Measurements from ENCODE around the gene CTAGE9.
"Not testable (repeated sequence)": the region's sequence is repeated elsewhere in the genome, so short reads cannot be mapped to it uniquely, and the experiment has no call there.

CTAGE9 gene, protein sequence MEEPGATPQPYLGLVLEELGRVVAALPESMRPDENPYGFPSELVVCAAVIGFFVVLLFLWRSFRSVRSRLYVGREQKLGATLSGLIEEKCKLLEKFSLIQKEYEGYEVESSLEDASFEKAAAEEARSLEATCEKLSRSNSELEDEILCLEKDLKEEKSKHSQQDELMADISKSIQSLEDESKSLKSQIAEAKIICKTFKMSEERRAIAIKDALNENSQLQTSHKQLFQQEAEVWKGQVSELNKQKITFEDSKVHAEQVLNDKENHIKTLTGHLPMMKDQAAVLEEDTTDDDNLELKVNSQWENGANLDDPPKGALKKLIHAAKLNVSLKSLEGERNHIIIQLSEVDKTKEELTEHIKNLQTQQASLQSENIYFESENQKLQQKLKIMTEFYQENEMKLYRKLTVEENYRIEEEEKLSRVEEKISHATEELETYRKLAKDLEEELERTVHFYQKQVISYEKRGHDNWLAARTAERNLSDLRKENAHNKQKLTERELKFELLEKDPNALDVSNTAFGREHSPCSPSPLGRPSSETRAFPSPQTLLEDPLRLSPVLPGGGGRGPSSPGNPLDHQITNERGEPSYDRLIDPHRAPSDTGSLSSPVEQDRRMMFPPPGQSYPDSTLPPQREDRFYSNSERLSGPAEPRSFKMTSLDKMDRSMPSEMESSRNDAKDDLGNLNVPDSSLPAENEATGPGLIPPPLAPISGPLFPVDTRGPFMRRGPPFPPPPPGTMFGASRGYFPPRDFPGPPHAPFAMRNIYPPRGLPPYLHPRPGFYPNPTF

DNA sequence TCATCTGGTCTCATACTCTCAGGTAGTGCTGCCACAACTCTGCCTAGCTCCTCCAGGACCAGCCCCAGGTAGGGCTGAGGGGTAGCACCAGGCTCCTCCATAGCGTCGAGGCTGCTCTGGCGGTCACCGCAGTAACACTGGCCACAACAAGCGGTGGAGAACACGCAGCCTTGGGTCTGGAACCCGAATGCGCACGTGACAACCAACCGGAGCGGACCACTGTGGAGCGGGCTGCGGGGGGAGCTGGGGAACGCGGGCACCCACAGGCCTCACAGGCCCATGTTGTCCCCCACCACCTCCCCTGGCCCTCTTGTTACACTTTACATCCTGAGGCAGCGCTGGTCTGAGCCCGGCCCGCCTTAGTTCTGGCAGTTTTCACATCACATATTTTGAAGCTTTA, at the start of gene CTAGE9:
CTAGE9 (minus strand) TSS at position 101 of the 400 bp plus-strand sequence; CDS start at position 101, 0 bp downstream.
- DNase-seq = not testable (repeated sequence)

DNA sequence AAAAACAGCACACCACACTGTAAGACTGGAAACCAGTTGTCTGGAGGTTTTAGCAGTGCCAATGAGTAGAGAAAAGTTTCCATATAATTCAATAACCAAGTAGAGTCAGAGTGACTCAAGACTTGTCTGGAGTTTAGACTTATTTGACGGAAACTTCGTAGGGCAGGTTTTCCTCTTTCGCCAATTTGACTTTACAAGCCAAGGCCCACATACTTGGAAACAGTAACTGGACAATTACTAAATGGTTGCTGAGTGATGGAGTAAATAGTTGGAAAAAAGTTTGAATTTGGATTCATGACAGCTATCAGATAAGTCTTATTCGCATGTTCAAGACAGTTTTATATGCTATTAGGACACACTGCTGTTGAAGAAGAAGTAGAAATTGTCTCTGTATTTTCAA, 48.1 kb upstream of the CTAGE9 start:
- no peak for DNase-seq

DNA sequence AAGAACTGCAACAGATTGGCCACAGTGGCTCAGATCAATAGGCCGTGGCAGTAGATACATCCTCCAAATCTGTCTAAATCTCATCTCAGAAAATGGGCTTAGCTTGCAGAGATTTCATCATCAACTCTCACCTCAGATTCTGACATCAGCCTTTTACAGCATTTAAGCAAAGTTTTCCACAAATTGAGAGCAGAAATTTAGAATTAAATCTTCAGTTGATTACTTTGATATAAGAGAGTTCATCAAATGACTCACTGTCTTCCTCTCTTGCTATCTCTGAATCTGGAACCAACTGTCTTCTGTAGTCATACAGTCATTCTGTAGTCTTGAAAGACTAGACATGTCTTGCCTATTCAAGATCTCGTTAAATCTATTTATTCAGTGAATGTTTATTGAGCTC, 45.2 kb upstream of the CTAGE9 start:
- DNase-seq = no peak

DNA sequence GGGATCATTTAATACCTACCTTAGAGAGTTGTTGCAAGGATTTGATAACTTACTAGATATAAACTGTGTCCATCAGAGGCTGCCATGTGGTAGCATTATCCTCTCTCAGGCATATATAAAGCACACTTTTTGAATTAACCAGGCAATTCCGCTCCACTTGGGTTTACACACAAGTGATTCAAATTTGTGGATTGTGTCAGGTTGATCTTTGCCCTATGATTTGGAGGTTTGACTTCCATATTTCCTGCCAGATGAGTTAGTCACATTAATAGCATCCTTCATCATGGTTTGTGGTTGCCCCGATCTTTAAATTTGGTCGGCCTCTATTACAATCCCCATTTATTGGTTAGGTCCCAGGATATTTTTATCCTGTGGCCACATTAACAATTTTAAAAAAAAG, 44.8 kb upstream of the CTAGE9 start:
- DNase-seq = no peak

DNA sequence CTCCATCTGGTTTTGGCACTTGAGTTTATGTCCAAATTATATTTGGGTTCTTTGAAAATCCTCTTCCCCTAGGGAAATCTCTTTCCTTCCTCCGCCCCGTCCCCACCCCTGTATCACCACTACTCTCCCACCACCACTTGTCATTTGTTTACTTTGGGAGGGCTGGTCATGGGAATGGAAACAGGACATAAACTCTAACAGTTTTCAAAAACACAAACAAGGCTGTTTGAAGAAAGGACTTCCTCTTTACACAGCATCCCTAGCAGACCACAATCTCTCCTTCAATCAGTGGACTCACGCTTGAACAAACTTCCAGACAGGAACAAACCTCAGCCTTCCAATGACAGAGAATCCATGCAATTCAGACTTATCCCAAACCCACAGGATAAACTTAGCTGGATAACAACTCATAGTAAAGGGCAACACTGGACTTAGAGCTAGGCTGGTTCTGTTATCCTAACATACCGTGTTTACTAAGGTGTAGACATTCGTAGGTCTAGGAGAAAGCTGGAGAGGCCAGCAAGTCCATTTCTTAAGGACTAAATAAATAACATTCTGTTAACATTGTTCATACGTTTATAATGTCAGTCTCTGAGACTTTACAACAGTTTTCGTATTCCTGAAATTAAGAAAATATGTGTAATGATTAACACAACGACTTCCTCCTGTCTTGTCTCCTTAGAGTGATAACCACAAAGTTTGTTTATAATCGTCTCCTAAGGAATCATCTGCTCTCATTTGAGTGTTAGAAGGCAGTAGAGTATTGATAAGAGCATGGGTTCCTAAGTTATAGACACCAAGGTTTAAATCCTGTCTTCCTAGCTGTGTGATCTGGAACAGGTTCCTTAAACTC, 44.1 kb upstream of the CTAGE9 start:
- DNase-seq = no peak

DNA sequence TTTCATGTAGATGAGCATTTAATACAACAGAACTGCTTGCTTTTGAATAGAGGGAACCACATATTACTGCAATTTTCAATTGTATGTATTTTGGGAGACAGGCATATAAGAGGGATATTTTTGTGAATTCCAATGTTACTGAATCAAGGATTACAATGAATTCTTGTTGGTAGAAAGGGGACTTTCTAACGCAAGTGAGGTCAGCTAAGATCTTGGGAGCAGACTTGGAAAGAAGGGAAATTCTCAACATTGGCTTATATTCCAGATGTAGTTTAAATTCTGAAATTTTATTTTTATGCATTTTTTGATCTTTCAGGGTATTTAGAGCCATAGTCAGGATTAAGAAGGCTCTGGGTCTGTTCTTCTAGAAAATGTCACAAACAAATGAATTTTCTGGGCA, 43.3 kb upstream of the CTAGE9 start:
- DNase-seq = no peak

DNA sequence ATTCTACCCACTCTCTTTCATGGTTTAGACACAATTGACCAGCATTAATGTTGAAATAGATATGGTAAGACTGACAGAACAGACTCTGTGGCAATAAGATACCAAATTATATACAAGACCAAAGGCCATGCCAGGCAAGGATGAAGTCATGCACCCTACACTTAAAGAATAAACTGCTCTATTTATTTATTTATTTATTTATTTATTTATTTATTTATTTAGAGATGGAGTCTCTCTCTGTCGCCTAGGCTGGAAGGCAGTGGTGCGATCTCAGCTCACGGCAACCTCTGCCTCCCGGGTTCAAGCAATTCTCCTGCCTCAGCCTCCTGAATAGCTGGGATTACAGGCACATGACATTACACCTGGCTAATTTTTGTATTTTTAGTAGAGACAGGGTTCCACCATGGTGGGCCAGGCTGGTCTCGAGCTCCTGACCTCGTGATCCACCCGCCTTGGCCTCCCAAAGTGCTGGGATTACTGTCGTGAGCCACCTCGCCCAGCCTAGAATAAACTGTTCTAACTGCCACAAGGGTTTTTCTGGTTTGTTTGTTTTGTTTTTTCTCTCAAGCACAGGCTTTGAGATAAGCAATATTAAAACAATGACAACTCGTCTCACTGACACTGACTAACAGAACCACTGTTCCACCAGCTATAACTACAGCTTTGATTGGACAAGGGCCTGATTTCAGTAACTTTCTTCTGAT, 40.3 kb upstream of the CTAGE9 start:
- DNase-seq = not testable (repeated sequence)

DNA sequence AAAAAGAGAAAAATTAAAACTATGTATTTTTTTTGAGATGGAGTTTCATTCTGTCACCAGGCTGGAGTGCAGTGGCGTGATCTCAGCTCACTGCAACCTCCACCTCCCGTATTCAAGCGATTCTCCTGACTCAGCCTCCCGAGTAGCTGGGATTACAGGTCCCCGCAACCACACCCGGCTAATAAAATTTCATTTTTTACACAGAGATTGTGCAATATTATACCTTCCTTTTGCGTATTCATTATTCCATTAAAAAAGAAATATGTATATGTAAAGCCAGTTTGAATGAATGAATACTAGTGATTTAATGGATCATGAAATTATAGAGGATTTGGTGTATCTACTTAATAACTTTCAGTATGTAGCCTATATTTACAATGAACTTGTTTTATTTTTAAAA, 38.2 kb upstream of the CTAGE9 start:
- no peak for DNase-seq

DNA sequence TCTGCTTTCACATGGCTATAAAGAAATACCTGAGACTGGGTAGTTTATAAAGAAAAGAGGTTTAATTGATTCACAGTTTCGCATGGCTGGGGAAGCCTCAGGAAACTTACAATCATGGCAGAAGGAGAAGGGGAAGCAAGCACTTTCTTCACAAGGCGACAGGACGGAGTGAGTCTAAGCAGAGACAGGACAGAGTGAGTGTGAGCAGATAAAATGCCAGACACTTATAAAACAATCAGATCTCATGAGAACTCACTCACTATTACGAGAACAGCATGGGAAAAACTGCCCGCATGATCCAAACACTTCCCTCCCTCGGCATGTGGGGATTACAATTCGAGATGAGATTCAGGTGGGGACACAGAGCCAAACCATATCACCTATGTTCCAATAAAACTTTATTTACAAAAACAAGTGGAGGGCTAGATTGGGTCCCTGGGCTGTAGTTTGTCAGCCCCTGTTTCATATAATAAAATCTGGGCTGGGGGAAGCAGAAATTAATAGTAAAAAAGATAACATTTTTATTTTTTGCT, 37.1 kb upstream of the CTAGE9 start:
- no peak for DNase-seq

DNA sequence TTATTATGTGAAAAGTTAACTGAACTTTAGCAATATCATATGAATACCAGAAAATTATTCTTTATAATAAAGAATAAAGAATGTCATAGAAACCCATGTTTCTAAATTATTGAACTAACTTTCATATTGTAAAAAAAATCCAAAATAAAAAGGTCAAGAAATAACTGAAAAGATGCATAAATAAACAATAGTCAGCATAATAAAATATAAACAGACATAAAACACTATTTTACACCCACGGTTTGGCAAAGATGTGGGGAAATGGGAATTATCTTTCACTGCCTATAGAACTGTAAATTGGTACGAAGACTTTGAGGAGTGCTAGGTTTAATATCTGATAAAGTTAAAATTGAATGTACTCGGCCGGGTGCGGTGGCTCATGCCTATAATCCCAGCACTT, 34.7 kb upstream of the CTAGE9 start:
- no peak for DNase-seq

DNA sequence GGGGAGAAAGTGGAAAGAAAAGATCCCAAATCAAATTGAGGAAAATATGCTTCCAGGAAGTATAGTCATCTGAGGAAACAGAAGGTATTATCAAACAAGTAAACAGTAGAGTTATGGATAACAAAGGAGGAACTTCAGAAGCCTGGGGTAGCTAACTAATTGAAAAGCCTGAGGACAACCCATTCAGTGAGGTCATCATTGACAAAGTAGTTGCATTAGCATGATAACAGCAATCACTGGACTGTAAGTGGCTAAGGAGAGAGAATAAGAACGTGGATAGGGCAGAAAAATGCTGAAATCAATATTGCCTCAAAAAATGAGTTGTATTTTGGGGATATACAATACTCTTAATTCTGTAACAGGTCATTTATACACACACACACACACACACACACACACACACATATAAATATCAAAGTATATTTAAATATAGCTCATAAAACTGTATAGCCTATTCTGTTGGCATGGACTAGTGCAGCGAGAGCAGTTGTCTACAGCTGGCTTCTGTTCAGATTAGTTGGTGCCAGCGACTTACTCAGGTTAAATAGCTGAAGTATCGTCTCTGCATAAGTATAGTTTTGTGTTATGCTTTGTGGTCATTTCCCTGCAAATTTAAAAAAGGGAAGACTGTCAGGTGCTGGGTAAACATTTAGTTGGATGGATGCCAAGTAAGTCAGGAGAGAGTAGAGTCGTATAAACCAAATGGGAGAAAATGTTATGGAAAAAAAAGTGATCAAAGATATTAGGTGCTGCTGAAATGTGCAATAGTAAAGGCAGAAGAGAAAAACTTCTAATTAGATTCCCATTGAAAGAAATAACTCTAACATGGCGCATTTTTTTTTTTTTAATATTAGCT, 33.8 kb upstream of the CTAGE9 start:
- no peak for DNase-seq

DNA sequence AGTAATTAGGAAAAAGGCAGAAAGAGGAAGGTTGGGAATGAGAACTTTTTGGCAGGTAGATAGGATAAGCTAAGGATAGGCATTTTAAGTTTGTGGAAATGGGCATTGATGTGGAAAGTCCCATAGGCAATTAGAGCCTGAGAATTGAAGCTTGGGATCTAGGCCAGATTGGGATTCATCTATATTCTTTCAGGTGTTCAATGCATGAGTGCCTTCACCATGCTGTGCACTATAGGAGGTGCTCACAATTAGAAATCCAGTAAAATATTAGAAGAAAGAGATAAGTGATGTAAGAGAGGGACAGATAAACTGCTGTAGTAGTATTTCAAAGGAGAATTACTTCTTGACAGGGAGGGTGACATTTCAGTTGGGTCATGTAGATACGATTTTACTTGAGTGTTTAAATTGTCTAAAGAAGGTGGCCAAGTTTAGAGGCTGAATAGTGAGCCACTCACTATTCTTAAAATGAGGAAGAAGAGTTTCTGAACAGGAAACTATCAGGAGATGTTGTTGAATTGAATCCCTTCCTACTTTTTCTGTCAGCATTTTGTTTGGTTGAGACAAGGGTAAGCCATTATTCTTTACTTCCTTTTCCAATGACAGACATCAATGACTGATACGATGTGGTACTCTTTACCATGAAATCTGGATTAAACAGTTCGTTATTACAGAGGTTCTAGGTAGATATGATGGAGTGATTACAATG, 31.0 kb upstream of the CTAGE9 start:
- no peak for DNase-seq

DNA sequence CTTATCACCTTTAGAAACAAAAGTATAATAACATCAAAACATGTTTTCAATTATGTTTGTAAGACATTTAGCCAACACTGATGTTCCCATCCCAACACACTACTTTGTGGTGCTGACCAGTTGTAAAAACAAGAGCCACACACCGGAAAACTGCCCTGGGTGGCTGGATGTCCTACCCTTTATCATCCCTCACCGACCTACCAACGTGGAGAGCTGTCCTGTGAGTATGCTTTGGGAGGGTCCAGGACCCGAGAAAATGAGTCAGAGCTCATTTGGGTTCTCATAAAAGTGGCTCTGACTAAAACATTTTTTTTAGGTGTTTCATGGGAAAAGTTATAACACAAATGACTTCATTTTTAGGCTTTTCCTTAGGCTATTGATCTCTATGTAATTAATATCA, 29.3 kb upstream of the CTAGE9 start:
- DNase-seq = no peak

DNA sequence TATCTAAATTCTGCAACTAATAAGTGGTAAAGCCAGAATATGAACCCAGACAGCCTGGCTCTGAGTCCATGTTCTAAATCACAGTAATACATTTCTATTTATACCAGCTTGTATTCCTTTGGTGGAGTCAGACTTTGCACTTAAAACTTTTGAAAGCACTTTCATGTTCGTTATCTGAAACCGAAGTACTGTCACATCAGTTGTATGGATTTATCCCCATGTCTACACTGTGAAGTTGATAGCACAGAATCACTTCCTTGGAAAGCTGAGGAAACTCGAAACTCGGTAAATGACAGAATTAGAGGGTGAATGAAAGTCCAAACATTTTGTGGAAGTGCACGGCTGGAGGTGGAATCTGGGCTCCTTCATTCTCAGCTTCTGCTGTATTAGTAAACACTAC, 28.3 kb upstream of the CTAGE9 start:
- DNase-seq = no peak

DNA sequence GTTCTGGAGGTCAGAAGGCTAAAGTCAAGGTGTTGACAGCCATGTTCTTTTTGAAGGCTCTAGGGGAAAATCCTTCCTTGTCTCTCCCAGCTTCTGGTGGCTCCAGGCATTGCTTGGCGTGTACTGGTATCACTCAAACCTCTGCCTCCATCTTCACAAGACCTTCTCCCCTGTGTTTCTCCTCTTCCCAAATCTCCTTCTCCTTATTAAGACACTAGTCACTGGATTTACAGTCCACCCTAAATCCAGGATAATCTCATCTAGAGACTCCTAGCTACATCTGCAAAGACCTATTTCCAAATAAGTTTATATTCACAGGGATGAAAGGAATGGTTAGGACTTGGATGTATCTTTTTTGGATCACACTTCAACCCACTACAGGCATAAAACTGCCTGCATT, 26.0 kb upstream of the CTAGE9 start:
- no peak for DNase-seq

DNA sequence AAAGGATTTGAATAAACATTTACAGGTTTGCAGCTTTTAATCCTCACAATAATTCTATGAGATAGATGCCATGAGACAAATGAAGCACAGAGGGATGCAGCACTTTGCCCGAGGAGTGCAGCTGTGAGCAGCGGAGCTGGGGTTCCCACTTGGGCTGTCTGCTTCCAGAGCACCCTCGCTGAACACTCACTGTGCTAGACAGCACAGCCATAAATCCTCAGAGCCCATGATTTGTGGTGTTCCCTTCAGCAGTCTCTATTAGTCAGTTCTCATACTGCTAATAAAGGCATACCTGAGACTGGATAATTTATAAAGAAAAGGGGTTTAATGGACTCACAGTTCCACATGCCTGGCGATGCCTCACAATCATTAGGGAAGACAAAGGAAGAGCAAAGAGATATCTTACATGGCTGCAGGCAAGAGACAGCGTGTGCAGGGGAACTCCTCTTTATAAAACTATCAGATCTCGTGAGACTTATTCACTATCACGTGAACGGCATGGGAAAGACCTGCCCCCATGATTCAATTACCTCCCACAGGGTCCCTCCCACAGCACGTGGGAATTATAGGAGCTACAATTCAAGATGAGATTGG, 25.3 kb upstream of the CTAGE9 start:
- DNase-seq = no peak

DNA sequence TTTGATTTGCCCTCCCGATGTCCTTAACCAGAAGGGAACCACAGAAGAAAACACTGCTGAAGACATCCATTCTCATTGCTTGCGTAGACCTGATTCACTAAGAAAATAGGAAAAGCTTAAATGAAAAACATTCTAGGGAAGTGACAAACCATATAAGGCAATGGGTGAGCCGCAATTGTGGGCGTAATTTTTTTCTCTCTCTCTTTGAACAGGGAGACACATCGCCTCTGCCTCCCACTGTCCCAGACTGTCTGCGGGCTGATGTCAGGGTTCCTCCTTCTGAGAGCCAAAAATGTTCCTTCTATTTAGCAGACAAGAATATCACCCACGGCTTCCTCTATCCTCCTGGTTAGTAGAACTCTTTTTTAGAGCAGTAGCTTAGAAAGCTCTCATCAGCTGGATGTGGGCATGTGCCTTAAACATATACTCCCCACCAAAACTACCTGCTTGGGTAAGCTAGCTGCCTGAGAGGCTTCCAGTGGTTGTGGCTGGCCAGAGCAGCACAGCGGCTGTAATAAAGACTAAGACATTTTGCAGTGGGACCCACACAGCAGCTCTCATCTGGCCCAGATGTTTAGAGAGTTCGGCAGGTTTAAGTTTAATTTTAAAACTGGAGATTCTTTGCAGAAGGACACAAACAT, 22.7 kb upstream of the CTAGE9 start:
- no peak for DNase-seq

DNA sequence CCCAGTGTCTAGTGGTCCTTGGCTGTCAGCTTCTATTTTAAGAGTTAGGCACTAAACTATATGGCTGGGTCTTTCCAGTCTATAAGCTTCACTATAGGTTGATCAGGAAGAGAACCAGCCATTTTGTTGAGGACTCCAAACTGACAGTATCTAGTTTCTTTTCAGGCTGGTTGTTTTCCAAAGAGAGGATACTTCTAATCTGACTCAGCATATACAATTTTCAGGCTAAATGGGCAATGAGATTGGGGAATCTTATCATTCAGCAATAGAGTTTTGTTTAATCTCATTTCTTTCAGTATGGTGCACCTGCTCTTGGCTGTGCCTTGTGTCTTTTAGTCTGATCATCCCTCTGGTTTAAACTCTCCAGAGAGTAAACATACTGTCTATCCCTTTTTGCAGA, 20.4 kb upstream of the CTAGE9 start:
- DNase-seq = no peak

DNA sequence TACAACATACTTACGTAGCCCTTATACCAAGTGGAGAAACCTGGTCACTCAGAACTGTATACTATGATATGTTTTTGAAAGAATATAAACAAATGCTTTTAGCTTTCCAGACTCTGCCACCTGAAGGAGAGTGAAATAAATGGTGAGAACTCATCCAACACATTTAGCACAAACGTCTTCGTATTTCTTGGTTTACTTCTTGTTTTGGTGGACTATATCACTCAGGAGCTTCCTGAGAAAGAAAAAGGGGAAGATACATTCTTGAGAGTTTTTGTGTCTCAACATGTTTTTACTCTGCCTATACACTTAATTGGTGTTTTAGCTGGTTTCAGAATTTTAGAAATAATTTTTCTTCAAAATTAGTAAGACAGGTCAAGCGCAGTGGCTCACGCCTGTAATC, 19.4 kb upstream of the CTAGE9 start:
- DNase-seq = no peak

DNA sequence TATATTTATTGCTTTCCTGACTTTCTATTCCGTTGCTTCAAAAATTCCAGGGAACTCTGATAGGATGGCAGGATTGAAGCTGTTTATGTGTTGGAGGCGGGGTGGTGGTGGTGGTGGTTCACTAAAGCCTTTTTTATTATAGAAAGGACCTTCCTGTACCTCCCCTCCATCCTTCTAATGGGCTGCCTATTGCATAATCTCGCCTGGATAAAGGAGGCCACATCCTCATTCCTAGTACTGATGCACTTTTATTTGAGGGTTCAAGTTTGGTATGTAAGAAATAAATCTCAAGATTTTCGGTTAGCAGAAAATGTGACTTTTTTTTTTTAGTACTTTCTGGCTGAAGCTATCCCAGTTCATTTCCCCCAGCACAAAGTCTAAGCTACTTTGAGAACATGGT, 18.7 kb upstream of the CTAGE9 start:
- no peak for DNase-seq
